OCI-LY7 (cell line): ENCODE measurements around the gene GNAQ. TPM values are rescaled to one million over a fixed set of nuclear protein-coding genes. Genes with fewer than 3 reads are reported as not detected.

Experiments used
- BruUV-seq: library from RNA; stranded (reverse); fragments of 400-500 nt; replicated peaks from 2 replicates; lab custom pipeline; 2021; lab: Mats Ljungman, UMichigan
- CTCF ChIA-PET: fragments of 300-600 bp; sonication (Branson Sonifier 250); formaldehyde crosslinking; loops from one replicate; lab custom pipeline; 2022; ENCODE audit warnings: antibody characterized with exemption; ENCODE audit not compliant: unreplicated experiment; lab: Charles Lee
- POLR2A ChIA-PET: fragments of 300-600 bp; sonication (Branson Sonifier 250); formaldehyde crosslinking; loops from one replicate; lab custom pipeline; 2022; ENCODE audit warnings: antibody characterized with exemption; lab: Charles Lee
- DNase-seq: peaks from one replicate; pipeline ENCODE4 v3.0.0-alpha.2; 2015; ENCODE audit warnings: low spot score
- H2AFZ ChIP-seq: fragments of 200-600 bp; sonication (generic), shearing (Covaris generic); 2 replicates; pipeline ENCODE4 v1.6.1; 2014; ENCODE audit warnings: mild to moderate bottlenecking, antibody characterized with exemption, low read length, moderate library complexity
- H3K27ac ChIP-seq: fragments of 200-600 bp; sonication (generic); 2 replicates; pipeline ENCODE4 v1.5.1; 2014; ENCODE audit warnings: mixed run types, low read depth, mild to moderate bottlenecking, moderate library complexity, low read length, inconsistent platforms; ENCODE audit not compliant: poor library complexity, severe bottlenecking
- H3K36me3 ChIP-seq: fragments of 200-600 bp; sonication (generic); 2 replicates; pipeline ENCODE4 v1.6.1; 2014; ENCODE audit warnings: mild to moderate bottlenecking, antibody characterized with exemption, low read length, moderate library complexity, mixed read lengths; ENCODE audit not compliant: insufficient read depth
- H3K4me1 ChIP-seq: fragments of 200-600 bp; sonication (generic); 2 replicates; pipeline ENCODE4 v1.5.1; 2014; ENCODE audit warnings: mild to moderate bottlenecking, low read length; ENCODE audit not compliant: insufficient read depth, poor library complexity, severe bottlenecking
- H3K4me2 ChIP-seq: fragments of 200-600 bp; sonication (generic); 2 replicates; pipeline ENCODE4 v1.6.1; 2014; ENCODE audit warnings: mild to moderate bottlenecking, low read length
- H3K4me3 ChIP-seq: fragments of 200-600 bp; sonication (generic); 2 replicates; pipeline ENCODE4 v1.5.1; 2014; ENCODE audit warnings: mild to moderate bottlenecking, low read depth, low read length; ENCODE audit not compliant: poor library complexity, severe bottlenecking
- H3K79me2 ChIP-seq: fragments of 200-600 bp; sonication (generic); 2 replicates; pipeline ENCODE4 v1.6.1; 2016; ENCODE audit warnings: low read depth, mild to moderate bottlenecking, low read length, moderate library complexity, mixed read lengths; ENCODE audit not compliant: insufficient read depth
- H3K9me2 ChIP-seq: fragments of 200-600 bp; sonication (generic); 2 replicates; pipeline ENCODE4 v1.6.1; 2016; ENCODE audit warnings: mild to moderate bottlenecking, low read length, mixed read lengths; ENCODE audit not compliant: insufficient read depth
- H3K9me3 ChIP-seq: fragments of 200-600 bp; sonication (generic); 2 replicates; pipeline ENCODE4 v1.6.1; 2014; ENCODE audit warnings: mild to moderate bottlenecking, mixed run types, low read length, mixed read lengths
- H4K20me1 ChIP-seq: fragments of 200-600 bp; sonication (generic); 2 replicates; pipeline ENCODE4 v1.6.1; 2014; ENCODE audit warnings: mild to moderate bottlenecking, antibody characterized with exemption, low read length, moderate library complexity, mixed read lengths; ENCODE audit not compliant: insufficient read depth
- CTCF ChIP-seq: fragments of 200-600 bp; sonication (generic); conservative IDR thresholded peaks from 2 replicates; pipeline ENCODE4 v1.5.1; 2014; ENCODE audit warnings: mild to moderate bottlenecking, antibody characterized with exemption, low read length, moderate library complexity, mixed read lengths
- EZH2phosphoT487 ChIP-seq: fragments of 200-600 bp; sonication (generic); IDR thresholded peaks from 2 replicates; pipeline ENCODE4 v1.6.1; 2018; ENCODE audit warnings: low read depth, borderline replicate concordance, mild to moderate bottlenecking, mixed run types, antibody characterized with exemption, low read length, moderate library complexity, mixed read lengths
- intact Hi-C: fragments of 100-400 bp; cut with micrococcal nuclease; formaldehyde crosslinking; loops from one replicate; pipeline ENCODE4 v1.10.0; 2022; ENCODE audit not compliant: unreplicated experiment
- total RNA-seq, 2 experiments: library from RNA; depleted of rRNA in 1 of 2; stranded (reverse); fragments of >200 nt in 1 of 2; shearing (Covaris generic) in 1 of 2; gene quantifications; 2 replicates each; pipeline ENCODE4 v1.2.3, GENCODE V29; 2014 to 2022

Gene GNAQ
- total RNA-seq, 2 experiments from 2014 or later: not detected

- H3K9me3 ChIP-seq: no peaks in the 10 kb centered on the region
- H3K79me2 ChIP-seq: no peaks in the 10 kb centered on the region
- no peak overlapping the region for H3K4me3 ChIP-seq
- ChIA-PET CTCF (no interaction called here), POLR2A (no interaction called here)
- no peaks in the 10 kb centered on the region for H3K9me2 ChIP-seq
- no peak overlapping the region for H3K4me2 ChIP-seq
- intact Hi-C loops: no loop called here
- TF ChIP-seq EZH2phosphoT487 (no peak), CTCF (no peak)
- no peak overlapping the region for H2AFZ ChIP-seq
- no peaks in the 10 kb centered on the region for H3K4me1 ChIP-seq
- H4K20me1 ChIP-seq: no peaks in the 10 kb centered on the region
- H3K36me3 ChIP-seq: no peaks in the 10 kb centered on the region
- no peak for DNase-seq
- no TSS peak for BruUV-seq
- no peak overlapping the region for H3K27ac ChIP-seq
These were observed 137.9 kb downstream of the GNAQ start for GRCh38 chr9:77893706-77894105.

GRCh38 chr9:77892955-77893514 lies 138.6 kb downstream of the GNAQ start:
- no peak overlapping the region for H3K4me3 ChIP-seq
- H2AFZ ChIP-seq: no peak overlapping the region
- no peaks in the 10 kb centered on the region for H3K36me3 ChIP-seq
- H4K20me1 ChIP-seq: no peaks in the 10 kb centered on the region
- H3K4me2 ChIP-seq: no peak overlapping the region
- H3K9me2 ChIP-seq: no peaks in the 10 kb centered on the region
- no peaks in the 10 kb centered on the region for H3K79me2 ChIP-seq
- POLR2A ChIA-PET: interaction anchor here (1.6 kb wide), 1 partner anchor 10 kb away, joined by 3 read pairs; no protein-coding TSS in a partner anchor
- no peak for DNase-seq
- no peaks in the 10 kb centered on the region for H3K9me3 ChIP-seq
- intact Hi-C loops: no loop called here
- no TSS peak for BruUV-seq
- no peak overlapping the region for H3K27ac ChIP-seq
- no peaks in the 10 kb centered on the region for H3K4me1 ChIP-seq
- TF ChIP-seq EZH2phosphoT487 (no peak), CTCF (no peak)
- CTCF ChIA-PET: no interaction called here

GRCh38 chr9:77892171-77892570 lies 139.4 kb downstream of the GNAQ start:
- intact Hi-C loops: no loop called here
- Histone ChIP-seq H3K36me3 (no peaks in the 10 kb centered on the region), H3K4me2 (no peak overlapping the region), H4K20me1 (no peaks in the 10 kb centered on the region), H3K4me1 (no peaks in the 10 kb centered on the region), H3K27ac (no peak overlapping the region), H3K9me3 (no peaks in the 10 kb centered on the region), H3K9me2 (no peaks in the 10 kb centered on the region), H3K79me2 (no peaks in the 10 kb centered on the region), H2AFZ (no peak overlapping the region), H3K4me3 (no peak overlapping the region)
- DNase-seq: no peak
- TF ChIP-seq EZH2phosphoT487: no peak
- no peak for TF ChIP-seq CTCF
- CTCF ChIA-PET: no interaction called here
- BruUV-seq: no TSS peak
- POLR2A ChIA-PET: interaction anchor here (1.6 kb wide), 1 partner anchor 9 kb away, joined by 3 read pairs; no protein-coding TSS in a partner anchor
